A673 (cell line): ENCODE data around the gene C6orf118. TPM values are rescaled to one million over a fixed set of nuclear protein-coding genes. Genes with fewer than 3 reads are reported as not detected.

Source experiments
- BruUV-seq: library from RNA; stranded (reverse); fragments of 400-500 nt; replicated peaks from 2 replicates; lab custom pipeline; 2021; lab: Mats Ljungman, UMichigan
- CTCF ChIA-PET: fragments of 300-600 bp; sonication (Branson Sonifier 250); formaldehyde crosslinking; loops from one replicate; lab custom pipeline; 2022; ENCODE audit warnings: antibody characterized with exemption; lab: Charles Lee
- POLR2A ChIA-PET: fragments of 300-600 bp; sonication (Branson Sonifier 250); formaldehyde crosslinking; loops from one replicate; lab custom pipeline; 2022; ENCODE audit warnings: antibody characterized with exemption; ENCODE audit not compliant: low non-redundant PET; lab: Charles Lee
- DNase-seq: peaks from one replicate; pipeline ENCODE4 v3.0.0-alpha.2; 2015; ENCODE audit warnings: low spot score
- H3K27ac ChIP-seq: fragments of 200-600 bp; sonication (generic); 2 replicates; pipeline ENCODE4 v1.5.1; 2016; ENCODE audit warnings: mixed run types, low read depth, mild to moderate bottlenecking, mixed read lengths, antibody characterized with exemption, low read length; ENCODE audit not compliant: poor library complexity, severe bottlenecking
- H3K27me3 ChIP-seq: fragments of 200-600 bp; sonication (generic); replicated peaks from 2 replicates; pipeline ENCODE4 v1.6.1; 2017; ENCODE audit warnings: mixed run types, low read depth, mild to moderate bottlenecking, mixed read lengths, antibody characterized with exemption, low read length; ENCODE audit not compliant: insufficient read depth, poor library complexity
- H3K36me3 ChIP-seq: fragments of 200-600 bp; sonication (generic); 2 replicates; pipeline ENCODE4 v1.6.1; 2016; ENCODE audit warnings: mixed run types, mild to moderate bottlenecking, mixed read lengths, antibody characterized with exemption, low read length; ENCODE audit not compliant: insufficient read depth, poor library complexity, severe bottlenecking
- H3K4me1 ChIP-seq: fragments of 200-600 bp; sonication (generic); 2 replicates; pipeline ENCODE4 v1.6.1; 2017; ENCODE audit warnings: mixed run types, mild to moderate bottlenecking, mixed read lengths, antibody characterized with exemption, low read length; ENCODE audit not compliant: insufficient read depth, poor library complexity, severe bottlenecking
- H3K4me3 ChIP-seq: fragments of 200-600 bp; sonication (generic); 2 replicates; pipeline ENCODE4 v1.5.1; 2016; ENCODE audit warnings: low read depth, mixed run types, mild to moderate bottlenecking, mixed read lengths, low read length; ENCODE audit not compliant: poor library complexity, severe bottlenecking
- H3K9me3 ChIP-seq: fragments of 200-600 bp; sonication (generic); 2 replicates; pipeline ENCODE4 v1.6.1; 2016; ENCODE audit warnings: mixed run types, low read depth, mild to moderate bottlenecking, mixed read lengths, antibody characterized with exemption, low read length; ENCODE audit not compliant: poor library complexity, severe bottlenecking
- CTCF ChIP-seq: fragments of 300-800, 200-600 bp; sonication (generic); conservative IDR thresholded peaks from 2 replicates; pipeline ENCODE4 v1.5.1; 2017; ENCODE audit warnings: low read depth, mild to moderate bottlenecking, antibody characterized with exemption, low read length, moderate library complexity, mixed read lengths
- EZH2 ChIP-seq: fragments of 200-600 bp; sonication (generic); IDR thresholded peaks from 2 replicates; pipeline ENCODE4 v1.6.1; 2017; ENCODE audit warnings: borderline replicate concordance, low read depth, mild to moderate bottlenecking, mixed read lengths, antibody characterized with exemption, low read length; ENCODE audit not compliant: poor library complexity, severe bottlenecking
- intact Hi-C: fragments of 100-400 bp; cut with micrococcal nuclease; formaldehyde crosslinking; loops from one replicate; pipeline ENCODE4 v1.10.0; 2022; ENCODE audit not compliant: unreplicated experiment
- total RNA-seq: library from RNA; stranded (reverse); gene quantifications from 2 replicates; pipeline ENCODE4 v1.2.3, GENCODE V29; 2021

The C6orf118 gene
- total RNA-seq, 1 experiment from 2014 or later: not detected

GRCh38 chr6:165292657-165293056 is 16.7 kb downstream of the C6orf118 start:
- H3K36me3 ChIP-seq: no peaks in the 10 kb centered on the region
- TF ChIP-seq CTCF: no peak
- no peak for TF ChIP-seq EZH2
- DNase-seq: no peak
- no peaks in the 10 kb centered on the region for H3K4me1 ChIP-seq
- H3K9me3 ChIP-seq: no peaks in the 10 kb centered on the region
- ChIA-PET CTCF (no interaction called here), POLR2A (no interaction called here)
- H3K27ac ChIP-seq: no peak overlapping the region
- H3K27me3 ChIP-seq: peaks cover 10% of the 10 kb centered on the region
- intact Hi-C loops: no loop called here
- BruUV-seq: no TSS peak
- H3K4me3 ChIP-seq: no peak overlapping the region

- no peak for DNase-seq
- no peaks in the 10 kb centered on the region for H3K9me3 ChIP-seq
- BruUV-seq: no TSS peak
- no peaks in the 10 kb centered on the region for H3K4me1 ChIP-seq
- no peaks in the 10 kb centered on the region for H3K36me3 ChIP-seq
- intact Hi-C loops: no loop called here
- ChIA-PET CTCF (no interaction called here), POLR2A (no interaction called here)
- no peak overlapping the region for H3K4me3 ChIP-seq
- no peak overlapping the region for H3K27ac ChIP-seq
- TF ChIP-seq EZH2 (no peak), CTCF (no peak)
- peaks cover 25% of the 10 kb centered on the region for H3K27me3 ChIP-seq
These were observed 34.8 kb downstream of the C6orf118 start for GRCh38 chr6:165274611-165275010.

GRCh38 chr6:165272585-165272984 is 36.8 kb downstream of the C6orf118 start:
- Histone ChIP-seq H3K4me3 (no peak overlapping the region), H3K9me3 (no peaks in the 10 kb centered on the region), H3K4me1 (no peaks in the 10 kb centered on the region), H3K36me3 (no peaks in the 10 kb centered on the region), H3K27ac (no peak overlapping the region), H3K27me3 (peaks cover 16% of the 10 kb centered on the region)
- CTCF ChIA-PET: no interaction called here
- intact Hi-C loops: no loop called here
- DNase-seq: no peak
- POLR2A ChIA-PET: no interaction called here
- TF ChIP-seq CTCF (no peak), EZH2 (no peak)
- BruUV-seq: no TSS peak
